HG02759 (cell line): ENCODE data around the gene PDC.
"Not testable (repeated sequence)": the region's sequence is repeated elsewhere in the genome, so short reads cannot be mapped to it uniquely, and the experiment has no call there.

Experiments
- ATAC-seq: cut with Tn5 transposase; IDR thresholded peaks from one replicate; pipeline ENCODE4 v1.9.1; 2021; ENCODE audit warnings: mild to moderate bottlenecking, moderate library complexity; ENCODE audit not compliant: unreplicated experiment

The PDC gene

DNA sequence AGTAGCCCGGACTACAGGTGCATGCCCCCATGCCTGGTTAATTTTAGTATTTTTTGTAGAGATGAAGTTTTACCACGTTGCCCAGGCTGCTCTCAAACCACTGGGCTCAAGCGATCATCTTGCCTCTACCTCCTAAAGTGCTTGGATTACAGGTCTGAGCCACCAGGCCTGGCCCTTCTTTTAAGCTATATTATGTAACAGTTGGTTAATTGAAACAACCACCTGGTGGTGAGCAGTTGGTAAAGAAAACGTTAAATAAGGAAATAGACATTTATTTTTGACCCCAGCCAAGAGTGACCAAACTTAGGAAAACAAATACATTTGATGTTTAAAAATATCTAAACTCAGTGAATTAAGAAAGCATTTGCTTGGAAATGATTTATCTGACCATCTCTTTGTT, 12.1 kb upstream of the PDC start:
- no peak for ATAC-seq

DNA sequence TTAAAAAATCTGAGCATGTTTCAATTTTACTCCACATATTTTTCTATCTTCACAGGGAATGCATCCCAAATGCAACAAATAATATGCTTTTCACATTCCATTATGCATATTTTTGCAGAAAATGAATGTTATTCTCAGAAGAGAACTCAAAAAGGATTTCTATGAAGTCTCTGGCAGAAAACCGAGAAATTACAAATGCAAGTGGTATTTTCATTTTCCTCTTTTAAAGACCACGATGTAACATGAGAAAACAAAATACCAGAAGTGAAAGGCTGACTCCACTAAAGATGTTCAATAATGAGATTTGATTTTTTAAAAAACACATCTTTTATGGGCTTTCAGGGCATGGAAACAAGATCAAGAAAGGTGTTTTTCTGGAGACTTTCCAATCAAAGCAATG, 5.0 kb upstream of the PDC start:
- no peak for ATAC-seq

DNA sequence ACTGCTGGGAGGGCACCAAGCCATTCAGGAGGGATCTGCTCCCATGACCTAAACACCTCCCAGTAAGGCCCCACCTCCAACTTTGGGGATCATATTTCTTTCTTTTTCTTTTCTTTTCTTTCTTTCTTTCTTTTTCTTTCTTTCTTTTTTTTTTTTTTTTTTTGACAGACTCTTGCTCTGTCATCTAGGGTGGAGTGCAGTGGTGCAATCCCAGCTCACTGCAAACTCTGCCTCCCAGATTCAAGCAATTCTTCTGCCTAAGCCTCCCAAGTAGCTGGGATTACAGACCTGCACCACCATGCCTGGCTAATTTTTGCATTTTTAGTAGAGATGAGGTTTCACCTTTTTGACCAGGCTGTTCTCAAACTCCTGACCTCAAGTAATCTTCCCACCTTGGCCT, 4.6 kb upstream of the PDC start:
- not testable (repeated sequence) for ATAC-seq

DNA sequence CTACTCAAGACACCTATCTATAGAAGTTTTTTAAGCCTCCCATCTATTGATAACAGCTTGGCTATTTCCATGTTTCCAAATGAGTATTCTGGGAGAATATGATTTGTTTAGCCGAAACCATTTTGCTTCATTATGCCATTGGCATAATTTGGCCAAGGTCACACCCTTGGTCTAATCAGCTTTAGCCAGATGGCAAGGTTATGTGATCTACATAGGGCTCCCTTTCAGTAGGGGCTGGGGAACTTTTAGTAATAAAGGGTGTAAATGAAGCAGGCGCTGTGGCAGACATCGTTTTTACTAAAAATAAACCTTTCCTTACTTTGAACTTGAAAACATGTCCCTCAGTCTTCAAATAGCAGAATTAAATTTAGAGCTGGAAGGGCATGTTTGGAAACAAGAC, 3.0 kb upstream of the PDC start:
- no peak for ATAC-seq

DNA sequence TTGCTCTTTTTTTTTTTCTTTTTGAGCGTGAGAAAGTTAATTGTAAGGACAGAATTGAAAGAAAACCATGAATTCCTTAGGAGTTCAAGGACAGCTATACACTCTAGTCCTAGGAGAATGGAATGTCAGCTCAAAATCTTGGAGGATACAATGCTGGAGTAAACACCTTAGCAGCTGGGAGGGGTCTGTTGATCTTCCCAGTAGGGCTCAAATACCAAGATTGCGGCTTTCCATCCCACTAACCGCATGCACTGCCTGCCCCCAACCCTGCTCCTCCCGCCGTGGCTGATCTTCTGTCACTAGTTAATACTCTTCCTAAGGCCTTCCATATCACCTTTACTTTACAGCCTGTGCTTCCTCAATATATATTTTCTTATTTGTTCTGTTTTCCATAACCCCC, 2.6 kb upstream of the PDC start:
- no peak for ATAC-seq

DNA sequence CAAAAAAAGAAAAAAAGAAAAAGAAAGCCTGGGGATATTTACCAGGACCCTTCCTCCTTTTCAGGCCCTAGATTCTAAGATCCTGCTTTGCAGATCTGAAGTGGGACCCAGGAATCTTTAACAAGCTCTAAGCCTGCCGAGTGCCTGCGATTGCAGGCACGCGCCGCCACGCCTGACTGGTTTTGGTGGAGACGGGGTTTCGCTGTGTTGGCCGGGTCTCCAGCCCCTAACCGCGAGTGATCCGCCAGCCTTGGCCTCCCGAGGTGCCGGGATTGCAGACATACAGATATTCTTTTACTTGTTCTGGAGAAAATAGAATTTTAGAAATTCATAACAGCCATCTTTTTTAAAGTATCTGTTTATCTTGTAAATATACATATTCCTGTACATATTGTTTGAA, 1.8 kb downstream of the PDC start:
- not testable (repeated sequence) for ATAC-seq

DNA sequence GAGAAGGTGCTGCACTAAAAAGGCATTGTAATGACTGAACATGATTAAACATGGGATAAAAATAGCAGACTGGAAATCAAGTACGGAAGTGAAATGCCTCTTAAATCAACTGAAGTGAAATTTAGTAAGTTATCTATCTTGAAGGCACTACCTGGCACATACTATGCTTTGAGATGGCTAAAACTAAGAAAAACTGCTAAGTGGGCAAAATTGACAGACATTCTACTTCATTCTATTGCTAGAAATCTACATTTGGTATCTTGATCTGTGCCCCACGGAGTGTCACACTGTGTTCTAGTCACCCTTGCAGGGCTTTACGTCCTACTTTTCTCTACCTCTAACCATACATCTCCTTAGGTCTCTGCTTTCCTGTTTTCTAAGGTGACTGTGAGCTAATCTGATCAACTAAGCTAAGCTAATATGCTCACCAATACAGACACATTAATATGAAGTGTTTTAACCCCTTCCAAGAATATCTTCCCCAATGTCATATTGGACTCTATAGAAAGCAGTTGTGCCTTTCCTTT, 4.1 kb downstream of the PDC start:
- no peak for ATAC-seq

DNA sequence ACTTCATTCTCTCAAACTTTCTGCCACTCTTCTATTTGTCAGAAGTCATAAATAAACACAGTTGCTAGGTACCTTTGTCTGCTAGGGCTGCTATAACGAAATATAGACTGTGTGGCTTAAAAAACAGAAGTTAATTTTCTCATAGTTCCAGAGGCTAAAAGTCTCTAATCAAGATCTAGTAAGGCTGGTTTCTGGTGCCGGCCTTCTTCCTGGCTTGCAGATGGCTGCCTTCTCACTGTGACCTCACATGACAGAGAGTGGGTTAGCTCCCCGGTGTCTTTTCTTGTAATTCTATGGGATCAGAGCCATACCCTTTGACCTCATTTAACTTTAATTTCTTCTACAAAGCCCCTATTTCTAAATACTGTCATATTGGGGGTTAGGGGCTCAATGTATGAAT, 5.9 kb downstream of the PDC start:
- no peak for ATAC-seq

DNA sequence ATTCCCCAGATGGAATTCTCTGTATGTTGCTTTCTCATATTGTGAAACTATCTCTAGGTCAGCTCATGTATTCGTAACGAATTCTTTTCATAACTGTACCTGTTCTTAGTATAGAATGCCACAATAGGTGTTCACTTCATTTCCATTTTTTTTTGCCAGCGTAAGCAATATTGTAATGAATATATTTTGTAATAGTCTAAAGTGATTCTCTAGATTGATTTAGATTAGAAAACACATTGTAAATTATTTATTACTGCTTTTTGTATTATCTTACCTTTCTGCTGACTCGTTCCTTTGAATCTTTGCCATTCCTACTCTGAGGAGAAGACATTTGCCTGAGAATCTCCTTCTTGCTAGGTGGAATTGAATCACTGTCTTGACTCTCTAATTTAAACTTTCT, 14.8 kb downstream of the PDC start:
- no peak for ATAC-seq

DNA sequence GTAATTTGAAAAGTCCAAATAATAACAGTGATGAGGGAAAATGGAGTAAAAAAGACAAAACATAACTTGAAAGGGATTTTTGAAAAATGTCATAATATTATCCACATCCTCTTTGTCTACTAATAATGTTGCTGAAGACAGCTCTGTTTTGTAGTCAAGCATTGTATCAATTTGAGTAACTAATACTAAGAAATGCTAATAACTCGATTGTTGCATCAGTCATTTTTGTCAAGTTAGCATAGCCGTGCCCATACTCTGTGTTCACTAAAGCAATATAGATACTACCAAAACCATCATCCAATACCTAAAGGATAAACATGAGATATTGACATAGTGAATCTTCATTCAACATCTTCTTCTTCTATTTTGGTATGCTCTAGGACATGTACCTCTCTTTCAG, 17.3 kb downstream of the PDC start:
- ATAC-seq = peak; percentile 64

DNA sequence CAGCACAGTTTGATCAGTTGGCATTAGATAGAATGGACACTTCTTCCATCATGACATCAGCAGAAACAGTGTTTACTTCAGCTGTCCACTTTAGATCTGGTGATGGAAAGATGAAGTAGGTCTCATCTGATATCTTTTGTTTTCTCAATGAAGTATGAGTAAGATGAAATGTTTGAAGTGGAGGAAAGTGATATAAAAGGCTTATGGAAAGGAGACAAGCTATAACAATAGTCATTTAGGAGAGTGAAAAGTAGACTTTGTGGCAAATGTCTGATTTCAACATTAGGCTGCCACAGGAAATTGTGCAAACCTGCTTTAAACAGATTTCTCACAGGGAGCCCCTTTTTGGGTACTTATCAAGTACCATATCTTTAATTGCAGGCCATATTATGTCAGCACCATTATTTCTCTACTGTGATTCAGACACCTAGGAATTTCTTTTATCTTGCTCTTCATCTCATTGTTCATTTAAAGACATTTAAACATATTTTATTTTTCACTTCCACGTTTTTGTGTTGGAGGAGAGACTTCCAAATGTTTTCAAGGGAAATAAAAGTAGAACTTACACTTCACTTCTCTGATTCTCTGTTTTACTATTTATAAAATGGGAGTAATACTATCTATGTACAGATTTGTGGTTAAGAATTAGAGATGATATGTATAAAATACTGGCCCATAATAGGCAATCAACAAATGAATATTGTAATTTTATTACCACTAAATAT, 18.1 kb downstream of the PDC start:
- ATAC-seq = no peak

DNA sequence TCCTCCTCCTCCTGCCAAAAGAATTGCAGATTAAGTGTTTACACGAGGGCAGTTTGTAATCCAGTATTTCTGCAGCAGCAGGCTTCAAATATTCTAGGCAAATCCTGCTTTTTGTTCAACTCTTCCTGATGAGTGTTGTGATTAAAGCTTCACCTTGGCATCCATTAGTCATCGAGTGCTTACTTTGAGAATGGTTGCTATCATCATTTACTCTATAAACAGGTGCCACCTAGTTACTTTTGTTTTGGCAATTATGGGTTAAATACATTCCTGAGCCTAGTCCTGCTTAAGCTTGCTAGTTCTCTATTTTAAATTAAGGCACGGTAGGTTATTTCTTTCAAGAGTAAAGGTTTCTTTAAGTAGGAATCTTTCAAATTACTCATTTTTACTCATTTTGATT, 20.3 kb downstream of the PDC start:
- no peak for ATAC-seq

DNA sequence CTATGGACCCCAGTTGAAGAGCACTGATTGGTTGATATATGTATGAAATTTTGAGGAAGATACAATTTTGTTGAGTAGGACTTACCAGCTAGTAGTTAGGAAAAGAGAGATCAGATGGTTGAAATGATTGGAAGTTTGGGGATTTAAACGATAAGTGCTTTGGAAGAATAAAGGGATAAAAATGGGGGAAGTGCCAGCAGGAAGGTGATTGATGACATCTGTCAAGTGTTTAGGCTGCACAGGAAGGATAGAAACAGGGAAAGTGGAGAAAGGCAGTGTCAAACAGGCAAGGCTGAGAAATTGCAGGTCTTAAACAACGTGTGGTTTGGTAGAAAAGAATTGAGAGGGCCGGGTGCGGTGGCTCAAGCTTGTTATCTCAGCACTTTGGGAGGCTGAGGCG, 22.3 kb downstream of the PDC start:
- ATAC-seq = no peak

DNA sequence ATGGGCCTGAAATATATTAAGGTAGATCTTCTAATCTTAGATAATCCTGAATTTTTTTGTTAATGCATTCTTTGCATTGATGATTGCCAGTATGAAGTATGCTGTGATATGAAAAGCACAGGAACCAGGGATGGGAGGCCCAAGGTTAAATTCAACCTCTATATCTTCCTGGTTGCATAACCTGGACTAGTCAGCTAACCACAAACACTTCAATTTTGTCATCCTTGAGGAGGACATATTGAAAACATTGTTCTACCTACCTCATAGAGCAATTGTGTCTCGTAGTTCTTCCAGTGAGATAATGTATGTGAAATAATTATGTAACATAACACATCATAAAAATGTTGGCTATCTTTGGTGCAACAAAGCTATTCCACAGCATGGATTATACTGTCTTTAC, 25.6 kb downstream of the PDC start:
- no peak for ATAC-seq

DNA sequence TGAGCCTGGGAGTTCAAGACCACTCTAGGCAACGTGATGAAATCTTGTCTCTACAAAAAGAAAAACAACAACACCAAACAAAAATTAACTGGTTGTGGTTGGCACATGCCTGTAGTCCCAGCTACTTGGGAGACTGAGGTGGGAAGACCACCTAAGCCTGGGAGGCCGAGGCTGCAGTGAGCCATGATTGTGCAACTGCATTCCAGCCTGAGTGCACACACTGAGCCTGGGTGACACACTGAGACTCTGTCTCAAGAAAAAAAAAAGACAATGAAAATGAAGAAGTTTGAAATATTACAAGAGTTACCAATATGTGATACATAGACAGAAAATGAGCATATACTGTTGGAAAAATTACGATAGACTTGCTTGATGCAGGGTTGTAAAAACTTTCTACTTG, 31.9 kb downstream of the PDC start:
- ATAC-seq = no peak

DNA sequence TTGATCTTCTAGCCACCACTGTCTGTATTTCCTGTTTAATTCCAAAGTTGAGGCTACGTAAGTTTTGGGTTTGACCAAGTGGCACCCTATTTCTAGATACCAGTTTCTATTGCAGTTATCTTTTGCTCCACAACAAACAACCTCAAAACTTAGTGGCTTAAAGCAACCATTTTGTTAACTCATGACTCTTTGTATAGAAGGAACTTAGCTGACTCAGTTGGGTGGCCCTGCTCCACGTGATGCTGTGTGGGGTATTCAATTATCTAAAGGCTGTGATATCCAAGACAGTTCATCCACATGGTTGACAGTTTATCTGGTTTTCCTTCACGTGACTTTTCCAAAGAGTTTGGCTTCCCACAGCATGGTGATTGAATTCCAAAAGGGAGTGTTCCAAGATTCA, 34.8 kb downstream of the PDC start:
- no peak for ATAC-seq

DNA sequence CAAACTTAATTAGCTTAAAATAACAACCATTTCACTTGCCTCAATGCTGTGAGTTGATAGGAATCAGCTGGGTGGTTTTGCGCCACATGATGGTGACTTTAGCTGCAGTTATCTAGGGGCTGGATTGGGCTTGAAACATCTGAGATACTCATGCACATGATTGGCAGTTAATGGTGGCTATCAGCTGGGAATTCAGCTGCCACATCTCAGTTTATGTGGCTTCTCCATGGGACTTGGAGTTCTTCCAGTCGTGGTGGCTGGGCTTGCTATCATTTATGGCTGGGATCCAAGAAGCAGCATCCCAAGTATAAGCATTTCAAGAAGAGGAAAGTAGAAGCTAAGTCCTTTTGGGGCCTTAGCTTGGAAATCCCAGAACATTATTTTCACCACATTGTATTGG, 36.4 kb downstream of the PDC start:
- no peak for ATAC-seq

DNA sequence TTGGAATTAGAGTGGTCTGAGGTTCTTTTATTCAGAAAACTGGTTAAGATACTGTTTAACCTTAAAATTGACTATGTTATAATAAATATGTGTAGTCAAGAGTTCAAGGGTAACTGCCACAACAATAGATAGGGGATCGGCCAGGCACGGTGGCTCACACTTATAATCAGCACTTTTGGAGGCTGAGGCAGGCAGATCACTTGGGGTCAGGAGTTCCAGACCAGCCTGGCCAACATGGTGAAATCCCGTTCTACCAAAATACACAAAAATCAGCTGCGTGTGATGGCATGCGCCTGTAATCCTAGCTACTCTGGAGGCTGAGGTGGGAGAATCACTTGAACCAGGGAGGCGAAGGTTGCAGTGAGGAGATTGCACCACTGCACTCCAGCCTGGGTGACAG, 39.5 kb downstream of the PDC start:
- ATAC-seq = no peak

DNA sequence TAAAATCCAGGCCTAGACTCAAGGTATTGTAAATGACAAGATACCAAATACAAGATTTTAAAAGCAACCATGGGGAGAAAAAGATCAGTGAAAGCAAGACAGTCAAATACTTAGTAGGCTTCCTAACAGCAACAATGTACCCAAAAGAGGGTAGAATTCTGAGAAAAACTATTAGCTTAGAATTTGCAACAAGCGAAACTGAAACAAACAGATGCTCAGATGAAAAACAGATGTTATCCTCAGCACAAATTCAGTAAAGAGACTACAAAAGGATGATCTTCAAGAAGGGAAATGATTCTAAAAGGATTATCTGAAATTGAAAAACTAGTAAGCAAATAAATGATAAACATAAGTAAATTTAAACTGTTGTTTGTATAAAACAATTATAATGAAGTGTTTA, 40.0 kb downstream of the PDC start:
- peak; percentile 84 for ATAC-seq

DNA sequence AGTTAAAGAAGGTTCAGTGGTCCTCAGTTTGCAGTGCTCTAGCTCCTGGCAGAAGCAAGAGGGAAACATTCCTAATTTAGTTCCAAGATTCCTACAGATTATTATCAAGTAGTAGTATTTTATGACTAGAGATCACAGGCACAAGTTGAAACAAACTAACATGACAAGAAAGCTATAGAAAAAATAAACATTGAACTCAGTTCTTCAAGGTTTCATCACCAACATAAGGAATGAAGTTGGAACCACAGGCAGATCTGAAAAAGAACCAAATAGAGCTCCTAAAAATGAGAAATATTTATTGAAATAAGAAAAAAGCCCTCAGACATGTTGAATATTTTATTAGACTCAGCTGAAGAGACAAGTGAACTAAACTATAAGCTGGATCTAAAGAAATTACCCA, 40.6 kb downstream of the PDC start:
- no peak for ATAC-seq

DNA sequence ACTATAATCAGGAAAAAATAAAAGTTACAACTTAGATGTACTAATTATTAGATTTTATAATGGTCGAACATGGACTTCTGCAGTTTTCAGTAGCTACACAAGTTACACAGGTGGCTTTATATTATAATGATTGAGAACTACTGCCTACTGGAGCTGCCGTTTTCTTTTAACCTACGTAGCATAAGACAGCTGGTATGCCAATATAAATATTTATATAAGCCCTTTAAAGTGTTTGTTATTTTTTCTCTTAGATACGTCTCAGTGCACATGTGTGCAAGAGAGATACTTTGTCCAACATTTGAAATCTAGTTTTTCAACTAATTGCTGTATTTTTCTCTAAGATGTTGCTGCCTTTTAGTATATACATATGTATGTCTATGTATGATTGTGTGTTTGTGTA, 42.4 kb downstream of the PDC start:
- no peak for ATAC-seq

DNA sequence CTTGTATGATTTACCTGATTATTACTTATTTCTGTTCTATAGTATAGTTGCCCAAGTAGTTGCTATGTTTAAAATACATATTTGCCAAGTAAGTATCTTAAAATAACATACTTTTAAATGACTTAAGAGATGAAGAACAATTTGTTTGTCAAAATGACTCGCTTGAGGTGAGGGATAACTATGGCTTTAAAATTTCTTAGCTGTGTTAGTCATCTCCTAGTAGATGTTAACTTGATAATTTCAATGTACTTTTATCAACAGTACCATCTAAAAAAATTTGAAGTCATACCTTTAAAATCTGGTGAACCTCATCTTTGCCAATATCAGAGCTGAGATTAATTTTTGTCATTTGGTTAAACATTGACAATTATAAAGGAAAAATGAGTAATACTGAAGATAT, 47.6 kb downstream of the PDC start:
- no peak for ATAC-seq

DNA sequence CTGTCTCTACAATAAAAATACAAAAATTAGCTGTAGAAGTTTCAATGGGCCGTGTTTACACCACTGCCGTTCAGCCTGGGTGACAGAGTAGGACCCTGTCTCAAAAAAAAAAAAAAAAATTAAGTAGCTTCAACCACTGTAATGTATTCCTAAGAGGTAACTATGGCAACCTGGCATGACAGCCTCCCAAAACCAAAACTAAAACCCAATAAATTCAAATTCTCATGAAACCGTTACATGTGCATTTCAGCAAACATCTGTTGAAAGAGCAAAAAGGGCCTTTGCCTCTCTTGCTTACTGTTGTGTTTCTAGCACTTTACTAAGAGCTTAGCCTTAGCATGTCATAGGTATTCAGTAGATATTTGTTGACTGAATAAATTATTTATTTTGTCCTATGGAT, 51.8 kb downstream of the PDC start:
- peak; percentile 68 for ATAC-seq
